Astrocyte (in vitro differentiated cells and primary cell): ENCODE measurements around the gene BMPER.

ENCODE experiments used
- CTCF ChIP-seq: IDR thresholded peaks from 2 replicates; pipeline ENCODE4 v1.5.1; 2011; ENCODE audit warnings: low read depth, mild to moderate bottlenecking, inconsistent platforms, low read length, moderate library complexity; ENCODE audit not compliant: insufficient read depth
- EZH2 ChIP-seq: IDR thresholded peaks from 2 replicates; pipeline ENCODE4 v1.6.1; 2012; ENCODE audit warnings: mild to moderate bottlenecking, low read length, inconsistent platforms; ENCODE audit not compliant: insufficient read depth

- TF ChIP-seq CTCF (no peak), EZH2 (no peak)
Measured at GRCh38 chr7:33996899-33997298, 91.6 kb downstream of the BMPER start.
